Lower leg skin (tissue), 4 donors: ENCODE data around the gene OSBPL9. TPM values are rescaled to one million over a fixed set of nuclear protein-coding genes. Genes with fewer than 3 reads are reported as not detected.
"Not testable (repeated sequence)": the region's sequence is repeated elsewhere in the genome, so short reads cannot be mapped to it uniquely, and the experiment has no call there.

Source experiments
- DNase-seq, 2 donors: peaks; one replicate each; pipeline ENCODE4 v3.0.0-alpha.2; 2019; ENCODE audit warnings: low spot score in 2 of 2
- H3K4me3 ChIP-seq: fragments of 200-600 bp; sonication (generic); 2 replicates; pipeline ENCODE4 v1.5.1; 2017; ENCODE audit warnings: mild to moderate bottlenecking, low read depth; ENCODE audit not compliant: poor library complexity, severe bottlenecking
- CTCF ChIP-seq, 3 donors: fragments of 450-650 bp; IDR thresholded peaks; one replicate each; pipeline ENCODE4 v1.5.1; 2016; ENCODE audit warnings: antibody characterized with exemption in 3 of 3, mild to moderate bottlenecking in 3 of 3, moderate library complexity in 2 of 3
- POLR2A ChIP-seq, 2 donors: fragments of 450-650 bp; IDR thresholded peaks; one replicate each; pipeline ENCODE4 v1.6.1; 2016 to 2017; ENCODE audit warnings: antibody characterized with exemption in 2 of 2, mild to moderate bottlenecking in 1 of 2, moderate library complexity in 1 of 2
- WGBS, 2 donors: methylation state at CpG; one replicate each; pipeline ENCODE4 v1.1.5; 2018; 5-methylcytosine and 5-hydroxymethylcytosine counted together
- intact Hi-C: fragments of 100-400 bp; cut with DNase I; formaldehyde crosslinking; loops from one replicate; pipeline ENCODE4 v1.15.0; 2023; ENCODE audit warnings: low total_unique reads
- total RNA-seq, 4 donors: library from RNA; depleted of rRNA; stranded (reverse); fragments of >200 nt; gene quantifications; one replicate each; pipeline ENCODE4 v1.1.0, GENCODE V29; 2016

Gene OSBPL9
- total RNA-seq, 4 donors from 2014 or later, result 35.9 to 56.9 (median 46.9) TPM

DNA sequence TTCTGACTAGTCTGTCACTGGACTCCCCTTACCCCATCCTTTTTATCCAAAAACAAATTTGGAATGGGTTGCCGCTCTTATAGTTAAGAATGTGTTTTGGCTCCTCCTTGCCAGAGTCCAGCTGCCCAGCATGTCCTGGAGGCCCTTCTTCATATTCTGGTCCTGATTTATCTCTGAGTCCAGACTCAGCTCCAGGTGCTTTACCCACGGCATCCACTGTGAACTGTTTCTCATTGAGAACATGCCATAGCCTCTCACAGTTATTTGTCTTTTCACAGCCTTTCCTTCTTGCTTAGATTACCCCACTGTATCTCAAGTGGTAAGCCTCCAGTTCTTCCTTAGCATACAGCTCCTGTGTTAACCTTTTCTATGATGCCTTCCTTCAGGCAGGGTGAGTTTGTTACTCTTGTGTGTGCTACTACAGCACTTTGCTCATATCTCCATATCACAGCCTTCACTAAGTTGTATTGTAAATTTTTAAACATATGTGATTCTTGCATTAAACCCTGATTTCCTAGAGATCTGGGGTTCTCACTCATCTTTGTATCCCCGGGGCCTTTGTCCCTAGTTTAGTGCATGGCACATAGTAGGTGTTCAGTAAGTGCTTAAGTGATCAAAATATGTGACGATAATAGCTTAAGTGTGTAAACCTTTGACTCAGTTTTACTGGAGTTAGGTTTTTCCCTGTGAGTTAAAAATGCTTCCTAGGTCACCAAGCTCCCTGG is 116.0 kb downstream of the OSBPL9 start:
- WGBS, 2 donors, result 86 to 90% methylated on average over 4 of the region's 4 CpGs

DNA sequence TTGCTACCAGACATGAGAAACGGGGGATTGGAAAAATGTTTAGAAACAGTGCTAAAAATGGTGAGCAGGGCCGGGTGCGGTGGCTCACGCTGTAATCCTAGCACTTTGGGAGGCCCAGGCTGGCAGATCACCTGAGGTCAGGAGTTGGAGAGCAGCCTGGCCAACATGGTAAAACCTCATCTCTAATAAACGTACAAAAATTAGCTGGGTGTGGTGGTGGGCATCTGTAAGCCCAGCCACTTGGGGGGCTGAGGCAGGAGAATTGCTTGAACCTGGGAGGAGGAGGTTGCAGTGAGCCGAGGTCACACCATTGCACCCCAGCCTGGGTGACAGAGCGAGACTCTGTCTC is 116.5 kb downstream of the OSBPL9 start:
- H3K4me3 ChIP-seq, intact Hi-C loops, DNase-seq: not testable (repeated sequence)
- WGBS, 2 donors, result 67 to 78% methylated on average over 7 of the region's 7 CpGs

More for the DNA sequence above, 116.0 kb downstream of the OSBPL9 start:
- H3K4me3 ChIP-seq, result no peak overlapping the region
- DNase-seq, result no peak
- intact Hi-C loops, result no loop called here
- TF ChIP-seq POLR2A (IDR thresholded peaks at IDR 0.05) (no peak), CTCF (IDR thresholded peaks at IDR 0.05) (no peak)

DNA sequence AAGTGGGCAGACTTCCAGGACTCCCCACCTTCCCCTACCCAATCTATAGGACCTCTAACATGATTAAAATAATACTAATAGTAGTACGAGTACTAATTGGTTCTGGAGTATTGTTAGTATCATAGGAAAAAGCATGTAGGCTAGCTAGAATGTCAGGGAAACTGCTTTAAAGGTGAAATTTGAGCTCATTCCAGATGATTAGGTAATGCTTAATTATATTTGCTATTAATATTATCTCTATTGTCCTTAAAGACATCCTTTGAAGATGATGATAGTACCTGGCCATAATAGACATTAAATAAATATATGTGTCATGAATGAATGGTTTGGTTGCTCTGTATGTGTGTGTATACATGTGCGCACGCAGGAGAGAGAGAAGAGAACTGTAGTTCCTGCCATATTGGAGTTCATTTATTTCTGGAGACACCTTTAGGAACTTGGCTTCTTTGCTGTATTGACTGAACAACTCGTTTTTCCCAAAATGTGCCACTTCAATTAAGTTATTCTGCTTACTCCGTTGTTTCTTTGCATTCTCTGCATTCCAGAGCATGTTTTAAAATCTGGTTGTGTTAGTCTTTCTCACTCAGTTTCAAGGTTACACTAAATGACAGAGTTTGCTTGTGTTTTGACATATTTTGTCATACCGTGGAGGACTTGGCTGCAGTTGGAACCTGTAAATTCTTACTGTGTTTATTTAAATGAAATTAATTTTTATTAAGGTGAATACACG is 117.1 kb downstream of the OSBPL9 start:
- H3K4me3 ChIP-seq, result no peak overlapping the region
- intact Hi-C loops, result no loop called here
- 64% methylated on average over 7 of the region's 7 CpGs for WGBS, 2 donors
- no peak for DNase-seq
- TF ChIP-seq CTCF (IDR thresholded peaks at IDR 0.05) (no peak), POLR2A (IDR thresholded peaks at IDR 0.05) (no peak)

GRCh38 chr1:51734896-51735745 is 118.2 kb downstream of the OSBPL9 start:
- intact Hi-C loops, result no loop called here
- DNase-seq, result no peak
- no peak overlapping the region for H3K4me3 ChIP-seq
- no peak for TF ChIP-seq POLR2A (IDR thresholded peaks at IDR 0.05)
- WGBS, 2 donors, result 53 to 54% methylated on average over 7 of the region's 7 CpGs

- H3K4me3 ChIP-seq, result no peak overlapping the region
- DNase-seq, result no peak
- TF ChIP-seq POLR2A (IDR thresholded peaks at IDR 0.05), result no peak
- no peak for TF ChIP-seq CTCF (IDR thresholded peaks at IDR 0.05)
- 53 to 57% methylated on average over 5 of the region's 5 CpGs for WGBS, 2 donors
- intact Hi-C loops, result no loop called here
Measured at GRCh38 chr1:51735746-51736254, 118.9 kb downstream of the OSBPL9 start.

DNA sequence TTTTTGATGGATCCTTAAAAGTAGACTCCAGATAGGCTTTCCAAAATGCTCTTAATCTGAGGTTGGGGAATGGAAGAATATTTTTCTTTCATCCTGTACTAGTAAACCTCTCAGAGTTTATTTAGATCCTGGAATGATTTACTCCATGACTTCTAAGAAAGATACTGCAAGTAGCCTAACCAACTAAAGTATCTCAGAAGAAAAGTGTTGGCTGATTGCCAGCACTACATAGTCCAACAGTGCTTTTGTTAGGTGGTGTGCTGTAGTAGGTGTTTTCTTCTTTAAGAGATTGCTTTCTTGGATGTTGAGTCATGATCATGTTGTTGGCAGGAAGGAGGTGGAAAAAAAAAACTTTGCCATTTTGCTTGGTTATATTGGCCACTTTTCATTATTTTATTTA is 119.8 kb downstream of the OSBPL9 start:
- H3K4me3 ChIP-seq, result no peak overlapping the region
- no peak for DNase-seq
- intact Hi-C loops, result no loop called here
- TF ChIP-seq POLR2A (IDR thresholded peaks at IDR 0.05) (no peak), CTCF (IDR thresholded peaks at IDR 0.05) (no peak)
